SK-N-MC (cell line): ENCODE data around the gene PAAF1.
A peak's percentile ranks its signal among the peaks of the same experiment; 100 is the strongest.
"Not testable (repeated sequence)": the region's sequence is repeated elsewhere in the genome, so short reads cannot be mapped to it uniquely, and the experiment has no call there.

ENCODE experiments used
- DNase-seq: peaks from one replicate; pipeline ENCODE4 v3.0.0-alpha.2; 2011; ENCODE audit warnings: low read depth, low spot score
- H3K27ac ChIP-seq: fragments of 200-600 bp; sonication (generic); 2 replicates; pipeline ENCODE4 v1.5.1; 2016; ENCODE audit warnings: mixed run types
- H3K36me3 ChIP-seq: fragments of 200-600 bp; sonication (generic); 2 replicates; pipeline ENCODE4 v1.6.1; 2017; ENCODE audit warnings: antibody characterized with exemption, low read length, mixed read lengths; ENCODE audit not compliant: insufficient read depth
- H3K4me3 ChIP-seq: fragments of 200-600 bp; sonication (generic); 2 replicates; pipeline ENCODE4 v1.5.1; 2016
- H3K9ac ChIP-seq: fragments of 200-600 bp; sonication (generic); 2 replicates; pipeline ENCODE4 v1.8.0; 2017; ENCODE audit warnings: mixed run types, mixed read lengths; ENCODE audit not compliant: insufficient read length
- H3K9me3 ChIP-seq: fragments of 200-600 bp; sonication (generic); 2 replicates; pipeline ENCODE4 v1.6.1; 2017; ENCODE audit warnings: low read depth, mild to moderate bottlenecking, antibody characterized with exemption, low read length, moderate library complexity, mixed read lengths
- EZH2 ChIP-seq: fragments of 200-600 bp; sonication (generic); IDR thresholded peaks from one replicate; pipeline ENCODE4 v1.6.1; 2017; ENCODE audit warnings: antibody characterized with exemption
- FOXP2 ChIP-seq: optimal IDR thresholded peaks from 2 replicates; pipeline ENCODE3; 2011; ENCODE audit warnings: mild to moderate bottlenecking, moderate library complexity; ENCODE audit not compliant: insufficient read depth; ENCODE audit errors: extremely low read length, control extremely low read depth
- POLR2AphosphoS5 ChIP-seq: IDR thresholded peaks from 2 replicates; pipeline ENCODE4 v1.6.1; 2012; ENCODE audit warnings: mild to moderate bottlenecking, low read depth, low read length, borderline replicate concordance

Gene PAAF1

GRCh38 chr11:73931039-73931645 is 54.3 kb downstream of the PAAF1 start:
- Histone ChIP-seq H3K9ac (no peak overlapping the region), H3K27ac (peak overlapping the region; percentile 57; the same call in 1 of the 2 replicates), H3K4me3 (no peak overlapping the region), H3K36me3 (peaks cover 24% of the 10 kb centered on the region), H3K9me3 (no peaks in the 10 kb centered on the region)
- DNase-seq: peak; percentile 51
- TF ChIP-seq POLR2AphosphoS5 (no peak), EZH2 (no peak), FOXP2 (no peak)

- no peak overlapping the region for H3K9ac ChIP-seq
- no peak for DNase-seq
- peaks cover 19% of the 10 kb centered on the region for H3K36me3 ChIP-seq
- TF ChIP-seq POLR2AphosphoS5 (no peak), EZH2 (no peak), FOXP2 (no peak)
- H3K27ac ChIP-seq: no peak overlapping the region
- H3K9me3 ChIP-seq: no peaks in the 10 kb centered on the region
- no peak overlapping the region for H3K4me3 ChIP-seq
Measured at GRCh38 chr11:73931951-73932350, 55.2 kb downstream of the PAAF1 start.

GRCh38 chr11:73932781-73933180 is 56.0 kb downstream of the PAAF1 start:
- Histone ChIP-seq H3K4me3 (no peak overlapping the region), H3K9ac (no peak overlapping the region), H3K9me3 (no peaks in the 10 kb centered on the region), H3K27ac (no peak overlapping the region), H3K36me3 (peaks cover 11% of the 10 kb centered on the region; the same call in 1 of the 2 replicates)
- no peak for DNase-seq
- TF ChIP-seq FOXP2: no peak
- no peak for TF ChIP-seq POLR2AphosphoS5
- no peak for TF ChIP-seq EZH2

GRCh38 chr11:73936047-73936446 is 59.2 kb downstream of the PAAF1 start:
- H3K27ac ChIP-seq, H3K4me3 ChIP-seq, H3K36me3 ChIP-seq, H3K9me3 ChIP-seq, H3K9ac ChIP-seq, DNase-seq: not testable (repeated sequence)

GRCh38 chr11:73939096-73939495 is 62.3 kb downstream of the PAAF1 start:
- peaks cover 2% of the 10 kb centered on the region; the same call in 1 of the 2 replicates for H3K9me3 ChIP-seq
- H3K27ac ChIP-seq: peak overlapping the region; percentile 68
- no peaks in the 10 kb centered on the region for H3K36me3 ChIP-seq
- no peak overlapping the region for H3K9ac ChIP-seq
- TF ChIP-seq FOXP2: no peak
- no peak for TF ChIP-seq POLR2AphosphoS5
- TF ChIP-seq EZH2: no peak
- DNase-seq: no peak
- H3K4me3 ChIP-seq: no peak overlapping the region

GRCh38 chr11:73940801-73941570 is 64.2 kb downstream of the PAAF1 start:
- H3K27ac ChIP-seq: no peak overlapping the region
- H3K36me3 ChIP-seq: no peaks in the 10 kb centered on the region
- TF ChIP-seq POLR2AphosphoS5 (no peak), EZH2 (no peak), FOXP2 (no peak)
- H3K9me3 ChIP-seq: peaks cover 2% of the 10 kb centered on the region; the same call in 1 of the 2 replicates
- no peak overlapping the region for H3K9ac ChIP-seq
- no peak for DNase-seq
- H3K4me3 ChIP-seq: no peak overlapping the region

GRCh38 chr11:73942010-73942409 is 65.2 kb downstream of the PAAF1 start:
- no peak for TF ChIP-seq EZH2
- no peak for TF ChIP-seq FOXP2
- no peak for TF ChIP-seq POLR2AphosphoS5
- H3K27ac ChIP-seq: no peak overlapping the region
- H3K36me3 ChIP-seq: no peaks in the 10 kb centered on the region
- no peak overlapping the region for H3K9ac ChIP-seq
- H3K9me3 ChIP-seq: peaks cover 2% of the 10 kb centered on the region; the same call in 1 of the 2 replicates
- H3K4me3 ChIP-seq: no peak overlapping the region
- DNase-seq: no peak

GRCh38 chr11:73944085-73944484 is 67.3 kb downstream of the PAAF1 start:
- TF ChIP-seq FOXP2 (no peak), POLR2AphosphoS5 (no peak), EZH2 (no peak)
- DNase-seq: no peak
- Histone ChIP-seq H3K36me3 (no peaks in the 10 kb centered on the region), H3K27ac (no peak overlapping the region), H3K9me3 (peaks cover 2% of the 10 kb centered on the region; the same call in 1 of the 2 replicates), H3K4me3 (no peak overlapping the region), H3K9ac (no peak overlapping the region)
